BLaER1 (cell line): ENCODE data around the gene MAD1L1.

Experiments used
- H3K27ac ChIP-seq: shearing (Covaris generic); formaldehyde crosslinking; 2 replicates; pipeline ENCODE4 v1.8.1; 2022
- H3K27me3 ChIP-seq: shearing (Covaris generic); formaldehyde crosslinking; 2 replicates; pipeline ENCODE4 v1.8.1; 2022
- H3K36me3 ChIP-seq: shearing (Covaris generic); formaldehyde crosslinking; 2 replicates; pipeline ENCODE4 v1.8.1; 2022
- H3K4me1 ChIP-seq: shearing (Covaris generic); formaldehyde crosslinking; 2 replicates; pipeline ENCODE4 v1.8.1; 2022
- H3K4me2 ChIP-seq: shearing (Covaris generic); formaldehyde crosslinking; 2 replicates; pipeline ENCODE4 v1.8.1; 2022
- H3K4me3 ChIP-seq: shearing (Covaris generic); formaldehyde crosslinking; 2 replicates; pipeline ENCODE4 v1.8.1; 2022
- H3K9ac ChIP-seq: shearing (Covaris generic); formaldehyde crosslinking; 2 replicates; pipeline ENCODE4 v1.8.1; 2022
- H3K9me3 ChIP-seq: shearing (Covaris generic); formaldehyde crosslinking; 2 replicates; pipeline ENCODE4 v1.8.1; 2022
- H4K20me1 ChIP-seq: shearing (Covaris generic); formaldehyde crosslinking; 2 replicates; pipeline ENCODE4 v1.8.1; 2022
- Cebpa-rat ChIP-seq: shearing (Covaris generic); IDR thresholded peaks from 2 replicates; pipeline ENCODE4 v1.8.1; 2022

MAD1L1 gene

GRCh38 chr7:1777122-1777521 lies 455.6 kb downstream of the MAD1L1 start:
- Histone ChIP-seq H3K27me3 (no peaks in the 10 kb centered on the region), H3K9me3 (peaks cover 14% of the 10 kb centered on the region), H4K20me1 (no peaks in the 10 kb centered on the region), H3K27ac (no peak overlapping the region), H3K4me2 (no peak overlapping the region), H3K4me1 (no peaks in the 10 kb centered on the region), H3K4me3 (no peak overlapping the region), H3K9ac (no peak overlapping the region), H3K36me3 (no peaks in the 10 kb centered on the region)
- TF ChIP-seq Cebpa-rat: no peak

GRCh38 chr7:1775389-1775788 lies 457.4 kb downstream of the MAD1L1 start:
- no peak overlapping the region for H3K27ac ChIP-seq
- TF ChIP-seq Cebpa-rat: no peak
- H3K4me2 ChIP-seq: no peak overlapping the region
- no peaks in the 10 kb centered on the region for H3K36me3 ChIP-seq
- H3K27me3 ChIP-seq: no peaks in the 10 kb centered on the region
- H3K4me3 ChIP-seq: no peak overlapping the region
- no peaks in the 10 kb centered on the region for H4K20me1 ChIP-seq
- peaks cover 14% of the 10 kb centered on the region for H3K9me3 ChIP-seq
- no peak overlapping the region for H3K9ac ChIP-seq
- no peaks in the 10 kb centered on the region for H3K4me1 ChIP-seq

GRCh38 chr7:1770331-1770730 lies 462.4 kb downstream of the MAD1L1 start:
- Histone ChIP-seq H4K20me1 (no peaks in the 10 kb centered on the region), H3K4me3 (no peak overlapping the region), H3K27me3 (no peaks in the 10 kb centered on the region), H3K4me2 (no peak overlapping the region), H3K4me1 (no peaks in the 10 kb centered on the region), H3K36me3 (no peaks in the 10 kb centered on the region), H3K9ac (no peak overlapping the region), H3K9me3 (no peaks in the 10 kb centered on the region), H3K27ac (no peak overlapping the region)
- no peak for TF ChIP-seq Cebpa-rat

GRCh38 chr7:1769286-1770200 lies 463.2 kb downstream of the MAD1L1 start:
- Histone ChIP-seq H3K27ac (no peak overlapping the region), H3K4me3 (no peak overlapping the region), H3K4me2 (no peak overlapping the region), H3K9ac (no peak overlapping the region), H3K27me3 (no peaks in the 10 kb centered on the region), H3K4me1 (no peaks in the 10 kb centered on the region), H3K9me3 (no peaks in the 10 kb centered on the region), H3K36me3 (no peaks in the 10 kb centered on the region), H4K20me1 (no peaks in the 10 kb centered on the region)
- TF ChIP-seq Cebpa-rat: no peak

GRCh38 chr7:1768832-1769231 lies 463.9 kb downstream of the MAD1L1 start:
- no peaks in the 10 kb centered on the region for H3K27me3 ChIP-seq
- H3K4me1 ChIP-seq: no peaks in the 10 kb centered on the region
- no peak overlapping the region for H3K4me2 ChIP-seq
- TF ChIP-seq Cebpa-rat: no peak
- H3K27ac ChIP-seq: no peak overlapping the region
- H3K9me3 ChIP-seq: peaks cover 6% of the 10 kb centered on the region
- no peaks in the 10 kb centered on the region for H4K20me1 ChIP-seq
- H3K36me3 ChIP-seq: no peaks in the 10 kb centered on the region
- H3K4me3 ChIP-seq: no peak overlapping the region
- no peak overlapping the region for H3K9ac ChIP-seq

- no peak for TF ChIP-seq Cebpa-rat
- H3K4me2 ChIP-seq: no peak overlapping the region
- peaks cover 18% of the 10 kb centered on the region for H3K9me3 ChIP-seq
- no peaks in the 10 kb centered on the region for H3K4me1 ChIP-seq
- H4K20me1 ChIP-seq: no peaks in the 10 kb centered on the region
- H3K27ac ChIP-seq: no peak overlapping the region
- no peak overlapping the region for H3K4me3 ChIP-seq
- H3K36me3 ChIP-seq: no peaks in the 10 kb centered on the region
- no peak overlapping the region for H3K9ac ChIP-seq
- no peaks in the 10 kb centered on the region for H3K27me3 ChIP-seq
Measured at GRCh38 chr7:1767524-1767923, 465.2 kb downstream of the MAD1L1 start.
